Sciatic nerve (tissue), 2 donors: ENCODE data around the gene MARCHF4. TPM values are rescaled to one million over a fixed set of nuclear protein-coding genes. Genes with fewer than 3 reads are reported as not detected.
"Not testable (repeated sequence)": the region's sequence is repeated elsewhere in the genome, so short reads cannot be mapped to it uniquely, and the experiment has no call there.

ENCODE experiments used
- ATAC-seq: fragments of 200-7000 bp; cut with Tn5 transposase; one replicate; pipeline ENCODE4 v1.9.1; 2020; ENCODE audit warnings: mild to moderate bottlenecking, moderate library complexity
- DNase-seq: peaks from one replicate; pipeline ENCODE4 v3.0.0-alpha.2; 2020; ENCODE audit warnings: low spot score
- intact Hi-C: fragments of 100-400 bp; cut with DNase I; formaldehyde crosslinking; loops from one replicate; pipeline ENCODE4 v1.14.2; 2022
- total RNA-seq: library from RNA; stranded (reverse); fragmentation: NEBNext Ultra II Directional; extraction: Animal tissue kit (Norgen Biotek cat#: 25700); gene quantifications from one replicate; pipeline ENCODE4 v1.2.1, GENCODE V29; 2021
- donor health status: DM: no; HTN: no; CAD: no.
- donor health status: DM: no; HTN: no; CAD: no.

Gene MARCHF4
- total RNA-seq, 1 donor from 2014 or later = not detected

GRCh38 chr2:216392945-216393840, 20.9 kb upstream of the MARCHF4 start:
- no peak for DNase-seq
- intact Hi-C loops = no loop called here
- no peak for ATAC-seq

- DNase-seq (no peak), ATAC-seq (no peak)
- intact Hi-C loops = no loop called here
These were observed 19.8 kb upstream of the MARCHF4 start for GRCh38 chr2:216392018-216392562.

DNA sequence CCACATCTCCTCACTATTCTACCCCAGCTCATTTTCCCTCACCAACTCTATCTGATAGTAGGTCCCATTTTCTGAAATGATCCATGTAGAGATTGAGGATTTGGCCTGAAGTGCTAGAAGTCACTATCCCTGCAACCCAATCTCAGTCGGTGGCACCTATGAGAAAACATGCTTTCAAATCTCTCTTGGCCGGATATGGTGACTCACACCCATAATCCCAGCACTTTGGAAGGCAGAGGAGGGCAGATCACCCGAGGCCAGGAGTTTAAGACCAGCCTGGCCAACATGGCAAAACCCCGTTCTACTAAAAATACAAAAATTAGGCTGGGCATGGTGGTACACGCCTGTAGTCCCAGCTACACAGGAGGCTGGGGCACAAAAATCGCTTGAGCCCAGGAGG, 19.1 kb upstream of the MARCHF4 start:
- ATAC-seq = no peak
- intact Hi-C loops = no loop called here

DNA sequence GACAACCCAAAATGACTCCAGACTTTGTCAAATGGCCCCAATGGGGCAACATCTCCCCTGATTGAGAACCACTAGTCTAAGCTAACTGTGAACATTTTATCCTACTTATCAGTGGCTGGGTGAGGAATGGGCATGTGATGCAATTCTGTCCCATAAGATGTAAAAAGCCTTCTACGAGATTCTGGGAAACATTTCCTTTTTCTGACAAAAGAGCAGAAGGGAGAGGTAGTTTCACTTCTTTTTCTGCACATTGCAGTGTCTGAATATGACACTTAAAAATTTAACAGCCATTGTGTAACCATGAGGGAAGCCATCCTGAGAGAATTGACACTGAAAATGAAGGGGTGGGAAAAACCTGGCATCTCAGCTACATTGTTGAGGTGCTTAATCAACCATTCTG, 17.3 kb upstream of the MARCHF4 start:
- no peak for DNase-seq
- ATAC-seq = no peak
- intact Hi-C loops = no loop called here

More for the DNA sequence above, 19.1 kb upstream of the MARCHF4 start:
- DNase-seq = no peak

- ATAC-seq (no peak), DNase-seq (no peak)
- intact Hi-C loops = no loop called here
These were observed 16.0 kb upstream of the MARCHF4 start for GRCh38 chr2:216388046-216388884.

DNA sequence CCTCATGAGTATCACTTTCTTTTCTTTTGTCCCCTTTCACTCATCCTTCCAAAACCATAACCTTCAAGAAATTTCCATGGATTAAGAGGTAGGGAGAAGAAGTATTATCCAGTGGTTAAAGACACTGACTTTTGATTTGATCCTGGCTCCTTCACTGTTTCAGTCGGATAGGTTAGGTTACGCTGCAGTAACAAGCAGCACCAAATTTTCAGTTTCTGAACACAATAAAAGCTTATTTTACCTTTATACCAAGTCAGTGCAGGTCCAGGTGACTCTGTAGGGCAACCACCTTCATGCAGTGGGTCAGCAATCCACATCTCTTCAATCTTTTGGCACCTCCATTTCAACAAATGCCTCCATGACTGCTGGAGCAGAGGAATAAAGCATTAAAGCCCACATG, 15.0 kb upstream of the MARCHF4 start:
- DNase-seq = no peak
- intact Hi-C loops = no loop called here
- no peak for ATAC-seq

GRCh38 chr2:216385478-216385877, 13.2 kb upstream of the MARCHF4 start:
- no peak for ATAC-seq

GRCh38 chr2:216384409-216384808, 12.1 kb upstream of the MARCHF4 start:
- ATAC-seq, intact Hi-C loops, DNase-seq: not testable (repeated sequence)

More at GRCh38 chr2:216385478-216385877, 13.2 kb upstream of the MARCHF4 start:
- no peak for DNase-seq
- intact Hi-C loops = no loop called here

DNA sequence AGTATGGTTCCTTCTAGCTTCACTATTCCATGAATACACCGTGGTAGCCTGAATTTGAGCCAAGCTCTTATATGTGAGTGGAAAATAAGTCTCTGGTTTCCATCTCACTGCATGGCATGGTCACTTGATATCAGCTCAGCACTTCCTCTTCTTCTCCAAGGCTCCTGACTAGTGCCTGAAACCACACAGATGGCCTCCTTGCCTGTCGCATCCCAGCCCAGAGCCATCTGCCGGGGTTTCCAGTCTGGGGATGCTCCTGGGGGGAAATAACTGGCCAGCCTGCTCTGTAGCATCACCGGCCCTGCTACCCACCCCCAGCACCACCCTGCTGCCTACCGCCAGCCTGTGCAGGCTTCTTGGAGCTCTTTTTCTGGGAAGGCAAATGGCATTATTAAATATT, 7.7 kb upstream of the MARCHF4 start:
- no peak for DNase-seq
- intact Hi-C loops = no loop called here
- no peak for ATAC-seq

DNA sequence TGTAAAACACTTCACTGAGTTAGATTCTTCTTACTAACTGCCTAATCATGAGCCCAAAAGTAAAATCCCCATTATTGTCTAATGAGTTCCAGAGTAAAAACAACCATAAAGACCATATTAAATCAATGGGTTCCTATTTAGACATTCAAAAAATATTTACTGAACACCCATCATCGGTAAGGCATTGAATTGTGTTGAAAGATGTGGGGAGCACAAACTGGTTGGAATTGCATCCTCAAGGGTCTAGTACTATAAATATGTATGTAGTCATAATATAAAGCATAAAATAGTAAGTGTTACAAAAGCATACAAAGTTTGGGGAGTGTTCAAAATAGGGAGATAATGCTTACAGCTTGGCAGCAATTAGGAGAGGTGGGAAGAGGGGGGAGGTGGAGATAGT, 3.0 kb upstream of the MARCHF4 start:
- intact Hi-C loops = no loop called here

DNA sequence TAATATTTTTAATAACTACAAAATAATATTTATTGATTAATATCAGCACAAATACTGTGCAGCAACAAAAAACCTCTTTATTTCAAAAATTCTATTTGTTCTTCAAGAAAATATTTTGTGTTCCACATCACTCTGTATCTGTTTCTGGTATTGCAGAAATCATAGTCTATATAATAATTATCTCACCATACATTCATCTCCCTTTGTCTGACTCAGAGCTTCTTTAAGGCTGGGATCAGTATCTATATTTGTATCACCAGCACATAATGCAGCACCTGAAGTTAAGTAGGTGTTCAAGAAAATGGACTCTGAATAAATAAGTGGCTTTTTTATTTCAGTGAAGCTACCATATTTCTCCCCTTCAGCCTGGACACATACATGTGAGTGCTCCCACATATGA, 1.6 kb upstream of the MARCHF4 start:
- no peak for DNase-seq
- ATAC-seq = no peak
- intact Hi-C loops = no loop called here

More for the DNA sequence above, 3.0 kb upstream of the MARCHF4 start:
- DNase-seq (no peak), ATAC-seq (no peak)

- intact Hi-C loops = no loop called here
- DNase-seq (no peak), ATAC-seq (no peak)
These were observed 543 bp upstream of the MARCHF4 start for GRCh38 chr2:216372761-216373291.

GRCh38 chr2:216370961-216371712, 1.1 kb downstream of the MARCHF4 start:
- ATAC-seq (no peak), DNase-seq (no peak)
- intact Hi-C loops = no loop called here

GRCh38 chr2:216369821-216370220, 2.5 kb downstream of the MARCHF4 start:
- intact Hi-C loops = no loop called here
- DNase-seq = no peak
- no peak for ATAC-seq

- intact Hi-C loops = no loop called here
- ATAC-seq (no peak), DNase-seq (no peak)
These were observed 5.4 kb downstream of the MARCHF4 start for GRCh38 chr2:216366777-216367471.

DNA sequence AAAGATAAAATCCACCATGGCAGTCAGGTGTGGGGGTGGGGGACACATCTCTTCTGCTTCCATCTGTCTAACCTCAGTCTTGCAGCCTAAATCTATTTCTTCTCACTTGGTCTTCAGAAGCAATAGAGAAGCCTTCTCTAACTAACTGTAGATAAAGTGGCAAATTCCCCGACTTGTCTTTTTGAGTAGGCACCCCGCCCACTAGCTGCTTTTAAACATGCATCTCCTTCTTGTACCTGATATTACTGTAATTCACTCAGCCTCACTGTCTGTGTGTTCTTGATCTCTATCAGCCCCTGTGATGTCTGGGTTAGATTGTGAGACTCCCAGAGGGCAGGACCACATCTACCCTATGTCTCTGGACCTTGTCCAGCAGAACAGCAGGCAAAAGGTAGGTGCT, 6.8 kb downstream of the MARCHF4 start:
- DNase-seq (no peak), ATAC-seq (no peak)
- intact Hi-C loops = no loop called here

DNA sequence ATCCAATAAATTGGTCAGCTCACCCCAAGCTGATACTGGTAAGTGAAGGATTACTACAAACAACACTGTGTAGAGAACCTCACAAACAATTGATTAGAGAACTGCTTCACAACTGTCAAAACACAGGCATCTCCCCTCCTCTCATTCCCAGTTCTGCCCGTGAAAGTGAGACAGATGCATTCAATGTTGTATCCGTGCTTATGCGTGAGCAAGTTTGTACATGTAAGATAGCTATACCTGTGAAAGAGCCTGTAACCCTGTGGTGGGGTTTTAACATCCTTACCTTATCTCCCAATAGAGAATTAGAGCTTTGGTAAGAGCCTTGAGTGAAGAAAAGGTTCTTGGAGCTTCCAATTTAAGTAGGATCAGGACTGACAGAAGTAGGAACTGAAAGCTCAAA, 9.1 kb downstream of the MARCHF4 start:
- intact Hi-C loops = no loop called here
- ATAC-seq (no peak), DNase-seq (no peak)

DNA sequence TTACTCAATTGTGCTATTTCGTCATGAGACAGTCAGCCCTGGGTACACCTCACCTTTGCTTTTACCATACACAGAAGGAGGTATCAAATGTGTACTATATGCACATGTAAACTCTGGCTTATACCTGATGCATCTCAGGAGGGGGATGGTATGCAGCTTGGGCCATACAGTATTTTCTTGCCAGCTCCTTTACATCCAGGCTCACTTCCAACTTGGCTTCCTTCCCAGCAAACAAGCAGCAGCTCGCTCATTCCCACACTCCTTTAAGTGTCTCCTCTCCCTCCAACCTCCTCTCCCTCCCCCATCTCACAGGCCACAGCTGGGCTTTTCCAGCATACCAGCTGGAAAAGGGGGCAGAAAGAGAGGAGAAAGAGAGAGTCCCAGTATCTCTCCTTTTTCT, 9.6 kb downstream of the MARCHF4 start:
- intact Hi-C loops = no loop called here
- ATAC-seq = no peak
- no peak for DNase-seq
